ENCODE measurements around the gene MTCL1. TPM values are rescaled to one million over a fixed set of nuclear protein-coding genes. Genes with fewer than 3 reads are reported as not detected.

MTCL1 gene
- total RNA-seq, 1 experiment from 2014 or later: 11.6 TPM

DNA sequence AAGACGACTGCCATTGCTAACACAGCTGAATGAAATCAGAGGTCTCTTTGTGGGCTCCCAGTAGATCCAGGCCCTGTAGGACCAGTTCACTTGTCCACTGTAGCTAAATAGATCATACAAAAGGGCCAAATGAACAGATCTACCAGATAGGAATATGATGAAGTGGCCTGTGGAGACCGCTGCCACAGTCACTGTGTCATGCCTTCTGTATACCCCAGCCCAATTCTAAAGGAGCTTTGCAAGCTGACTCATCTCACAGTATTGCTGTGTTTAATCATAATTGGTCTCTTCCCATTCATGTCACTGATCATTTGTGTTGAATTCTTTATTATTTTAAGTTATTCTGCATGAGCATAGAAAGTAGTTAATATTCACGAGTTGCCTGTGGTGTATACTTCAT lies 125.8 kb downstream of the MTCL1 start:
- Mint-ChIP-seq H3K4me3 (ENCODE audit: unreplicated experiment) (no peak overlapping the region), H3K27ac (ENCODE audit: low read depth, unreplicated experiment) (no peak overlapping the region), H3K9me3 (ENCODE audit: unreplicated experiment) (no peaks in the 10 kb centered on the region), H3K4me1 (ENCODE audit: insufficient read depth, unreplicated experiment) (peaks cover 15% of the 10 kb centered on the region), H3K27me3 (ENCODE audit: insufficient read depth, unreplicated experiment) (no peaks in the 10 kb centered on the region), H3K36me3 (ENCODE audit: insufficient read depth, unreplicated experiment) (no peaks in the 10 kb centered on the region)
- intact Hi-C loops (cut with micrococcal nuclease): no loop called here
- no peak for DNase-seq (ENCODE audit: unreplicated experiment)
- POLR2A ChIA-PET: interaction anchor here (0.8 to 1.8 kb wide), 5 partner anchors 12 to 151 kb away, joined by 3 to 10 read pairs (median 5); no protein-coding TSS in a partner anchor
- BruUV-seq (replicated peaks): no TSS peak
- no peak for TF ChIP-seq CTCF (IDR thresholded peaks at IDR 0.05; ENCODE audit: unreplicated experiment)
- CTCF ChIA-PET: interaction anchor here (0.6 to 2.1 kb wide), 6 partner anchors 10 to 152 kb away, joined by 3 to 7 read pairs (median 3); no protein-coding TSS in a partner anchor

DNA sequence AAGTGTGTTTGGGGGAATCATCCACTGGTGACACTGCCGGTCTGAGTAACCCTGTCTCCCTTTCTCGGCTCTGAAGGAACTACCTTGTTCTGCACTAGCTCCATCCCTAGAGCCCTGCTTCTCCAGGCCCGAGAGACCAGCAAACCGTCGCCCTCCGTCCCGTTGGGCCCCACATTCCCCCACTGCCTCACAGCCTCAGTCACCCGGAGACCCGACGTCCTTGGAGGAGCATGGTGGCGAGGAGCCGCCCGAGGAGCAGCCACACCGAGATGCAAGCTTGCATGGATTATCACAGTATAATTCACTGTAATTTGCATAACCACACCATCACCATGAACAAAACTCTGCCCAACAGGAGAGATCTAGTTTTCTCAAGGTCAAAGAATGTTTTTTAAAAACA lies 126.2 kb downstream of the MTCL1 start:
- Mint-ChIP-seq H3K9me3 (ENCODE audit: unreplicated experiment) (no peaks in the 10 kb centered on the region), H3K27ac (ENCODE audit: low read depth, unreplicated experiment) (no peak overlapping the region), H3K27me3 (ENCODE audit: insufficient read depth, unreplicated experiment) (no peaks in the 10 kb centered on the region), H3K36me3 (ENCODE audit: insufficient read depth, unreplicated experiment) (no peaks in the 10 kb centered on the region), H3K4me1 (ENCODE audit: insufficient read depth, unreplicated experiment) (peaks cover 15% of the 10 kb centered on the region), H3K4me3 (ENCODE audit: unreplicated experiment) (no peak overlapping the region)
- intact Hi-C loops (cut with micrococcal nuclease): no loop called here
- no peak for DNase-seq (ENCODE audit: unreplicated experiment)
- ChIA-PET POLR2A (interaction anchor here (1.1 to 1.8 kb wide), 4 partner anchors 12 to 150 kb away, joined by 3 to 10 read pairs (median 4); no protein-coding TSS in a partner anchor), CTCF (interaction anchor here (0.6 to 2.1 kb wide), 5 partner anchors 9 to 43 kb away, joined by 3 to 7 read pairs (median 3); no protein-coding TSS in a partner anchor)
- TF ChIP-seq CTCF (IDR thresholded peaks at IDR 0.05; ENCODE audit: unreplicated experiment): no peak
- BruUV-seq (replicated peaks): no TSS peak

DNA sequence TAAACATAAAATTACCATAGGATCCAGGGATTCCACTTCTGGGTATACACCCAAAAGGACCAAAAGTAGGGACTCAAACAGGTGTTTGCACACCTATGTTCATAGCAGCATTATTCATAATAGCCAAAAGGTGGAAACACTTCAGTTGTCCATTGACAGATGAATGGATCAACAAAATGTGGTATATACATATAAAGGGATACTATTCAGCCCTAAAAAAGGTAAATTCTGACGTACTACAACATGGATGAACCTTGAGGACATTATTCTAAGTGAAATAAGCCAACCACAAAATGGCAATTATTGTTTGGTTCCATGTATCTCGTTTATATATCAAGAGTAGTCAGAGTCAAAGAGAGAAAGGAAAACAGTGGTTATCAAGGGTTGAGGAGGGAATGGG lies 128.1 kb downstream of the MTCL1 start:
- no peak for DNase-seq (ENCODE audit: unreplicated experiment)
- ChIA-PET CTCF (no interaction called here), POLR2A (interaction anchor here (0.6 to 1.2 kb wide), 2 partner anchors 32 to 105 kb away, joined by 3 to 4 read pairs; no protein-coding TSS in a partner anchor)
- Mint-ChIP-seq H3K9me3 (ENCODE audit: unreplicated experiment) (no peaks in the 10 kb centered on the region), H3K4me3 (ENCODE audit: unreplicated experiment) (no peak overlapping the region), H3K4me1 (ENCODE audit: insufficient read depth, unreplicated experiment) (peaks cover 15% of the 10 kb centered on the region), H3K27me3 (ENCODE audit: insufficient read depth, unreplicated experiment) (no peaks in the 10 kb centered on the region), H3K27ac (ENCODE audit: low read depth, unreplicated experiment) (no peak overlapping the region), H3K36me3 (ENCODE audit: insufficient read depth, unreplicated experiment) (no peaks in the 10 kb centered on the region)
- intact Hi-C loops (cut with micrococcal nuclease): no loop called here
- no peak for TF ChIP-seq CTCF (IDR thresholded peaks at IDR 0.05; ENCODE audit: unreplicated experiment)
- BruUV-seq (replicated peaks): no TSS peak

- no TSS peak for BruUV-seq (replicated peaks)
- DNase-seq (ENCODE audit: unreplicated experiment): no peak
- POLR2A ChIA-PET: interaction anchor here (0.7 to 1.2 kb wide), 3 partner anchors 9 to 1365 kb away, joined by 3 to 4 read pairs (median 4); no protein-coding TSS in a partner anchor
- TF ChIP-seq CTCF (IDR thresholded peaks at IDR 0.05; ENCODE audit: unreplicated experiment): no peak
- intact Hi-C loops (cut with micrococcal nuclease): no loop called here
- no peaks in the 10 kb centered on the region for H3K9me3 Mint-ChIP-seq (ENCODE audit: unreplicated experiment)
- no peak overlapping the region for H3K27ac Mint-ChIP-seq (ENCODE audit: low read depth, unreplicated experiment)
- no peak overlapping the region for H3K4me3 Mint-ChIP-seq (ENCODE audit: unreplicated experiment)
- H3K4me1 Mint-ChIP-seq (ENCODE audit: insufficient read depth, unreplicated experiment): peaks cover 15% of the 10 kb centered on the region
- no peaks in the 10 kb centered on the region for H3K27me3 Mint-ChIP-seq (ENCODE audit: insufficient read depth, unreplicated experiment)
- CTCF ChIA-PET: interaction anchor here (2.0 kb wide), 1 partner anchor 153 kb away, joined by 5 read pairs; no protein-coding TSS in a partner anchor
- no peaks in the 10 kb centered on the region for H3K36me3 Mint-ChIP-seq (ENCODE audit: insufficient read depth, unreplicated experiment)
Measured at GRCh38 chr18:8834881-8835280, 129.5 kb downstream of the MTCL1 start.
